ENCODE results near the gene IDI2. TPM values are rescaled to one million over a fixed set of nuclear protein-coding genes. Genes with fewer than 3 reads are reported as not detected.
"Not testable (repeated sequence)": the region's sequence is repeated elsewhere in the genome, so short reads cannot be mapped to it uniquely, and the experiment has no call there.

IDI2 gene
- total and polyA plus RNA-seq, 4 donors, result 0.11 to 0.12 TPM; not detected in 2

DNA sequence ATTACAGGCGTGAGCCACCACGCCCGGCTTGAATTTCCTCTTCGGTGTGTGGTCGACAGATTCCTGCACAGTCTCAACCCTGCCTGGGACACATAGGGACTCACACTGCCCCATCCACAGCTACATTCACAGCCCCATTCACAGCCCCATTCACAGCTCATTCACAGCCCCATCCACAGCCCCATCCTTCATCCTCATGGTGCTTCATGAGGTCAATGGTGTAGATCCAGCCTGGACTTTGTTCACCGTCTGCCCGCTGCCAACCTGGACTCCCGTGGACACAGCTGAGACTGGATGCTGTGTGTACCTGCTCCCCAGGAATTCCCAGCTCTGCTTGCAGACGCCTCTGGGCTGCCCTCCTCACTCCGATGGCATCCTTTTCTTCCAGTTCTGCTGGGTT is 5.2 kb downstream of the IDI2 start:
- H3K27me3 ChIP-seq (ENCODE audit: control insufficient read depth, insufficient read depth, low read length), result no peaks in the 10 kb centered on the region
- peaks cover 34% of the 10 kb centered on the region for H3K36me3 ChIP-seq (ENCODE audit: control insufficient read depth, insufficient read depth, low read length)
- DNase-seq (ENCODE audit: low read depth in 4 of 6, low spot score in 6 of 6), result no peak
- H3K9me3 ChIP-seq (ENCODE audit: control insufficient read depth, insufficient read depth, low read length), result no peaks in the 10 kb centered on the region
- H3K4me1 ChIP-seq (ENCODE audit: control insufficient read depth, insufficient read depth, low read length), result no peaks in the 10 kb centered on the region
- H3K4me3 ChIP-seq (ENCODE audit: low read depth, low read length), result no peak overlapping the region
- 86% methylated on average over 9 of the region's 10 CpGs for WGBS (ENCODE audit: insufficient coverage)
- no peak overlapping the region for H3K27ac ChIP-seq (ENCODE audit: low read depth, low read length)

DNA sequence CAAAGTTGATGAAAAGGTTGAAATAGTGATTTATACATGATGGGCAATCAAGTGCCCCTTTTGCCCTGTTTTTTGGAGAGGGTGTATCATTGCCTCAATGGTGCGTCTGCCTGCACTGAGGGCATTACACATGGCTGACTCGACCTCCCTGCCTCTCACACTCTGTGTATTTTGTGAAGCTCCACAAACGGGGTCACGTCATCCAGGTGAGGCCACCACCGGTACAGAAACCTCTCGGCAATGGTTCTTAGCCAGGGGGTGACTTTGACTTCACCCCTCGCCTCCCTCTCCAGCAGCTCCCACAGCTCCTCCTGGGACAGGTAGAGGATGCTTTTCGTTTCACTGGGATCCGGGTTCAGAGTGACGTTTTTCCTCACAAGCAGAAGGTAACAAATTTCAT is 6.3 kb downstream of the IDI2 start:
- 93% methylated on average over 3 of the region's 10 CpGs for WGBS (ENCODE audit: insufficient coverage)
- Histone ChIP-seq H3K27ac (ENCODE audit: low read depth, low read length) (no peak overlapping the region), H3K27me3 (ENCODE audit: control insufficient read depth, insufficient read depth, low read length) (no peaks in the 10 kb centered on the region), H3K9me3 (ENCODE audit: control insufficient read depth, insufficient read depth, low read length) (no peaks in the 10 kb centered on the region), H3K36me3 (ENCODE audit: control insufficient read depth, insufficient read depth, low read length) (peaks cover 44% of the 10 kb centered on the region), H3K4me3 (ENCODE audit: low read depth, low read length) (no peak overlapping the region), H3K4me1 (ENCODE audit: control insufficient read depth, insufficient read depth, low read length) (no peaks in the 10 kb centered on the region)
- DNase-seq (ENCODE audit: low read depth in 4 of 6, low spot score in 6 of 6), result no peak

DNA sequence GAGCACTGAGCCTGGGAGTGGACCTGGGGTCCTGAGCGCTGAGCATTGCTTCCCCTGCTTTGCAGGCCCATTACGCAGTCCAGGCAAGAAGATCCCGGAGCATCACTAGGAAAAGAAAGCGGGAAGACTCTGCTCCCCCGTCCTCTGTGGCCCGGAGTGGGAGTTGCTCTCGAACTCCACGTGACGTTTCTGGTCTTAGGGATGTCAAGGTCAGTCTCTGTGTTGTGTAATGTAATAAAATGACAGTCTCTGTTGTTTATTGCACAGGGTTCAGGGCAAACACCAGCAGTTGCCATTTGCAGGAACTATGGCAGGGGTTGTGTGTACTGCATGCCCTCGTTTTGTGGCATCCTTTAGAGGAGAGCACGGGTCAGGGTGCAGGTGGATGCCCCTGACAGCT is 10.0 kb downstream of the IDI2 start:
- Histone ChIP-seq H3K36me3 (ENCODE audit: control insufficient read depth, insufficient read depth, low read length) (peaks cover 71% of the 10 kb centered on the region), H3K27ac (ENCODE audit: low read depth, low read length) (no peak overlapping the region), H3K9me3 (ENCODE audit: control insufficient read depth, insufficient read depth, low read length) (no peaks in the 10 kb centered on the region), H3K4me1 (ENCODE audit: control insufficient read depth, insufficient read depth, low read length) (no peaks in the 10 kb centered on the region), H3K27me3 (ENCODE audit: control insufficient read depth, insufficient read depth, low read length) (no peaks in the 10 kb centered on the region), H3K4me3 (ENCODE audit: low read depth, low read length) (no peak overlapping the region)
- no peak for DNase-seq (ENCODE audit: low read depth in 4 of 6, low spot score in 6 of 6)
- WGBS (ENCODE audit: insufficient coverage), result 94% methylated on average over 11 of the region's 11 CpGs

DNA sequence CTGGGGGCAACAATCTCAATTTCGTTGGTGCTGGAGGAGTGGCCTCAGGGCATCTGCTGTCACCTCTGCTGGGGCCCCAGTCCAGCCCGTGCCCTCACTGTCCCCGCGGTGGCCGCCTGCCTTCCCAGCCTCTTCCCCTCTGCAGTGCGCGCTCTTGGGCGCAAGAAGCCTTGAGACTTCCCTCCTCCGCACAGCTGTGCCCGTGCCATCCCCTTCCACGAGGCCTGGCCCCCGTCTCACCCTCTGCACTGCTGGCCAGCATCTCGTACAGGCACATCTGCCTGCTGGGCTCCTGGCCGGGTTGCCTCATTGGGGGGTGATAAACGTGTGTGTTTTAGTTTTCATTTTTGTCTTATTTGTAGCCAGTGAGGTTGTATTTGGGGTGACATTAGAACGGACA is 14.0 kb downstream of the IDI2 start:
- H3K9me3 ChIP-seq (ENCODE audit: control insufficient read depth, insufficient read depth, low read length), result no peaks in the 10 kb centered on the region
- H3K36me3 ChIP-seq (ENCODE audit: control insufficient read depth, insufficient read depth, low read length), result peaks cover 83% of the 10 kb centered on the region
- no peak overlapping the region for H3K4me3 ChIP-seq (ENCODE audit: low read depth, low read length)

DNA sequence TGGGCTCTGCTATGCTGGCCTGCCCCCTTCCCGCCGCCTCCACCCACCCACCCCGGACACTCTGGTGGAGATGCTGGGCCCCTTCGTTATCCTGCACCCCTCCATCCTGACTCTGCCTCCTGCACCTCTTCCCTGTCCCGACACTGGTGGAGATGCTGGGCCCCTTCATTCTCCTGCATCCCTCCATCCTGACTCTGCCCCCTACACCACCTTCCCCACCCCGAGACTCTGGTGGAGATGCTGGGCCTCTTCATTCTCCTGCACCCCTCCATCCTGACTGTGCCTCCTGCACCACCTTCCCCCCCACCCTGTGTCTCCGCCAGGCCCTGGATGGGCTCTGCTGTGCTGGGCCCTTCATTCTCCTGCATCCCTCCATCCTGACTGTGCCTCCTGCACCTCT is 15.0 kb downstream of the IDI2 start:
- Histone ChIP-seq H3K36me3 (ENCODE audit: control insufficient read depth, insufficient read depth, low read length) (peaks cover 86% of the 10 kb centered on the region), H3K27me3 (ENCODE audit: control insufficient read depth, insufficient read depth, low read length) (no peaks in the 10 kb centered on the region), H3K27ac (ENCODE audit: low read depth, low read length) (no peak overlapping the region), H3K9me3 (ENCODE audit: control insufficient read depth, insufficient read depth, low read length) (no peaks in the 10 kb centered on the region), H3K4me3 (ENCODE audit: low read depth, low read length) (no peak overlapping the region), H3K4me1 (ENCODE audit: control insufficient read depth, insufficient read depth, low read length) (no peaks in the 10 kb centered on the region)
- WGBS (ENCODE audit: insufficient coverage), result 91% methylated on average over 3 of the region's 7 CpGs
- DNase-seq (ENCODE audit: low read depth in 4 of 6, low spot score in 6 of 6), result no peak

More for the DNA sequence above, 14.0 kb downstream of the IDI2 start:
- H3K4me1 ChIP-seq (ENCODE audit: control insufficient read depth, insufficient read depth, low read length), result no peaks in the 10 kb centered on the region
- no peaks in the 10 kb centered on the region for H3K27me3 ChIP-seq (ENCODE audit: control insufficient read depth, insufficient read depth, low read length)
- H3K27ac ChIP-seq (ENCODE audit: low read depth, low read length), result no peak overlapping the region
- DNase-seq (ENCODE audit: low read depth in 4 of 6, low spot score in 6 of 6), result no peak
- 94% methylated on average over 13 of the region's 16 CpGs for WGBS (ENCODE audit: insufficient coverage)

DNA sequence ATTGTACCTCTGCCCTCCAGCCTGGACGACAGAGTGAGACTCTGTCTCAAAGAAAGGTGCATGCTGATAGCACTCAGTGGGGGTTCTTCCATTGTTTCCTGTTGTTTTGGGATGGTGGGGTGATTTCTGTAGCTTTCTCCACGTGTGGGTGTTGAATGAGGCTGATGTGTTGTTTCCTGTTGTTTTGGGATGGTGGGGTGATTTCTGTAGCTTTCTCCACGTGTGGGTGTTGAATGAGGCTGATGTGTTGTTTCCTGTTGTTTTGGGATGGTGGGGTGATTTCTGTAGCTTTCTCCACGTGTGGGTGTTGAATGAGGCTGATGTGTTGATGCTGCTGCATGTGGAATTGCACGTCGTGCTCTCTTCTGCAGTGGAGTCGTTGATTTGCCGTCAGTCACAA is 15.7 kb downstream of the IDI2 start:
- H3K27me3 ChIP-seq (ENCODE audit: control insufficient read depth, insufficient read depth, low read length); H3K4me1 ChIP-seq (ENCODE audit: control insufficient read depth, insufficient read depth, low read length); DNase-seq (ENCODE audit: low read depth in 4 of 6, low spot score in 6 of 6); H3K4me3 ChIP-seq (ENCODE audit: low read depth, low read length); H3K27ac ChIP-seq (ENCODE audit: low read depth, low read length); H3K9me3 ChIP-seq (ENCODE audit: control insufficient read depth, insufficient read depth, low read length): not testable (repeated sequence)
- H3K36me3 ChIP-seq (ENCODE audit: control insufficient read depth, insufficient read depth, low read length), result peaks cover 84% of the 10 kb centered on the region
- WGBS (ENCODE audit: insufficient coverage), result 91% methylated on average over 5 of the region's 8 CpGs

DNA sequence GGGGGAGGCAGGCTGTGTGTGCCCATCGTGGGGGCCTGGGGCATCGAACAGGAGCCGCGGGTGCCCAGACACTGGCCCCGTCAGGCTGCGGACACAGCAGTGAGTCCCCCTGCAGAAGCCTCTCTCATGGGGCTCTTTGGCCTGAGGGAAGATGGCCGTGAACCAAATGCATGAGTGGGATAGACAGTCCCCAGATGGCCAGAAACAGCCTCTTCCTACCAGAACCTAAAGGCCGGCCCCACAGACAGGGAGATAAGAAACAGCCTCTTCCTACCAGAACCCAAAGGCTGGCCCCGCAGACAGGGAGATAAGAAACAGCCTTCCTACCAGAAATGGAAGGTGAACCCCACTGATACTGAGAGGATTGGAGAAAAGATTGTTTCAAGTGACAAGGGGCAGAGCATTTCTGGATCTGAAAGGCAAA is 16.6 kb downstream of the IDI2 start:
- Histone ChIP-seq H3K4me1 (ENCODE audit: control insufficient read depth, insufficient read depth, low read length) (no peaks in the 10 kb centered on the region), H3K27me3 (ENCODE audit: control insufficient read depth, insufficient read depth, low read length) (no peaks in the 10 kb centered on the region), H3K9me3 (ENCODE audit: control insufficient read depth, insufficient read depth, low read length) (no peaks in the 10 kb centered on the region), H3K4me3 (ENCODE audit: low read depth, low read length) (no peak overlapping the region), H3K36me3 (ENCODE audit: control insufficient read depth, insufficient read depth, low read length) (peaks cover 85% of the 10 kb centered on the region), H3K27ac (ENCODE audit: low read depth, low read length) (no peak overlapping the region)
- no peak for DNase-seq (ENCODE audit: low read depth in 4 of 6, low spot score in 6 of 6)
- 98% methylated on average over 6 of the region's 9 CpGs for WGBS (ENCODE audit: insufficient coverage)

DNA sequence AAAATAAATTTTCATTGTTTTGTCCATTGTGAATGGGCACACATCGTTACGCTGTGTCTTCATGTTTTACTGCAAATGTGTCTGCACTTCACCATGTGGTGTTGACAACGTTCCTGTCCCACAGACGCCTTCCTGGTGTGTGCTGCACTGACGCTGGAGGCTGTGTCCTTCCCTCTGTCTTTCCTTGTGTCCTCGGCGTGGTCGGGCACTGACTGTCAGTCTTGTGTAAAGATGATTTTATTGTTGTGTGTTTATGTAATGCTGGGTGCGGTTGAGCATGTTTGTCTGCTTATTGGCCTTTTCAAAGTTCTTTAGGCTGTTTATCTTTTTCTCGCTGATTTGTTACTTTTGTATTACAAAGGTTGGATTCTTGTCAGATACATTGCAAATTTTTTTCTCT is 18.1 kb downstream of the IDI2 start:
- 100% methylated on average over 4 of the region's 10 CpGs for WGBS (ENCODE audit: insufficient coverage)
- Histone ChIP-seq H3K4me1 (ENCODE audit: control insufficient read depth, insufficient read depth, low read length) (no peaks in the 10 kb centered on the region), H3K4me3 (ENCODE audit: low read depth, low read length) (no peak overlapping the region), H3K36me3 (ENCODE audit: control insufficient read depth, insufficient read depth, low read length) (peaks cover 88% of the 10 kb centered on the region), H3K27me3 (ENCODE audit: control insufficient read depth, insufficient read depth, low read length) (no peaks in the 10 kb centered on the region), H3K27ac (ENCODE audit: low read depth, low read length) (no peak overlapping the region), H3K9me3 (ENCODE audit: control insufficient read depth, insufficient read depth, low read length) (peaks cover 5% of the 10 kb centered on the region)
- no peak for DNase-seq (ENCODE audit: low read depth in 4 of 6, low spot score in 6 of 6)

DNA sequence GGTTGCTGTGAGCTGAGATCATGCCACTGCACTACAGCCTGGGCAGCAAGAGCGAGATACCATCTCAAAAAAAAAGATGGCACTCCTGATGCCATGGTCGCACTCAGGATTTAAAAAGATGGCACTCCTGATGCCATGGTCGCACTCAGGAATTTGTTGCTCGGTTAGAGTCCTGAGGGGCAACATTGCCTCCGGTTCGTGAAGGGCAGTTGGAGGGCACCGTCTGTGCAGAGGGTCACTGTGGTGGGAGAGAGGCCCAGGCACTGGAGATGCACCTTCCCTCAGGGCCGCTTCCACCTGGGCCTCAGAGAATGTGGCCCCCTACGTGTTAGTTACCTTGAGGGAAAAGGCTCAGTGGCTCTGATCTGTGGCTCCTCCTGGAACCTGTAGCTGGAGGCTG is 19.1 kb downstream of the IDI2 start:
- Histone ChIP-seq H3K27me3 (ENCODE audit: control insufficient read depth, insufficient read depth, low read length) (no peaks in the 10 kb centered on the region), H3K4me3 (ENCODE audit: low read depth, low read length) (no peak overlapping the region), H3K9me3 (ENCODE audit: control insufficient read depth, insufficient read depth, low read length) (peaks cover 11% of the 10 kb centered on the region), H3K27ac (ENCODE audit: low read depth, low read length) (no peak overlapping the region), H3K4me1 (ENCODE audit: control insufficient read depth, insufficient read depth, low read length) (no peaks in the 10 kb centered on the region), H3K36me3 (ENCODE audit: control insufficient read depth, insufficient read depth, low read length) (peaks cover 88% of the 10 kb centered on the region)
- WGBS (ENCODE audit: insufficient coverage), result 93% methylated on average over 9 of the region's 9 CpGs
- DNase-seq (ENCODE audit: low read depth in 4 of 6, low spot score in 6 of 6), result no peak

DNA sequence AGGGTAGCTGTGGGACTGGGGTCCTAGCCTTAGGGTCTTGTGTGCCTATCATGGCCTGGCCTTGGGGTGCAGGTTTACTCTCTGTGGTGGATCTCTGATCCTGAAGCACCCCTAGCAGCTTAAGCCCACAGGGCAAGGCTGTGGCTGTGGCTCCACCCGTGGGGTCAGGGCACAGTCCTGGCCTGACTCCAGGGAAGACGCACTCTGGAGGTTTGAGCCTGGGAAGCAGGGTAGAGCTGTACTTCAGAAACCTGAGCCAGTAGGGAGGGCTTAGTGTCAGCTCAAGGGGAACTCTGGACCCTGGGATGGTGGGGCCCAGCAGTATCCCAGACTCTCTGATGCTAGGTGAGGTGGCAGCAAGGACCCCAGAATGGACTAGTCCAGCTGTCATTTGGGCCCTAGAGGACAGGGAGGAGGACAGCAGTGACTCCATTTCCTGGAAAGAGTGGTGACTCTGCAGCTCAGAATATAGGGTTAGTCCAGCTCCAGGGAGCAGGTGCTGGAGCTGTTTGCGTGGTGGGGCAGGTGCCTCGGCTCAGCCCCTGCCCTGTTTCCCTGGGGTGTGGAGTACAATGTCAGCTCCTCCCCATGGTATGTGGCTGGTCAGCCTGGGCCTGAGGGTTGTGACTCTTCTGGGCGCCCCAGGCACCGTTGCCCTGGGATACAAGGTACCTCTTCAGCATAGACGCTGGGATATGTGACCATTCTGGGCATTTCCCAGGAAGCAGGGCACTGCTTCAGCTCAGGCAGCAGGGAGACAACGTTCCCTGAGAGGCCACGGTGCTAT is 21.6 kb downstream of the IDI2 start:
- Histone ChIP-seq H3K27me3 (ENCODE audit: control insufficient read depth, insufficient read depth, low read length) (no peaks in the 10 kb centered on the region), H3K36me3 (ENCODE audit: control insufficient read depth, insufficient read depth, low read length) (peaks cover 81% of the 10 kb centered on the region), H3K9me3 (ENCODE audit: control insufficient read depth, insufficient read depth, low read length) (peaks cover 11% of the 10 kb centered on the region), H3K4me1 (ENCODE audit: control insufficient read depth, insufficient read depth, low read length) (no peaks in the 10 kb centered on the region), H3K27ac (ENCODE audit: low read depth, low read length) (no peak overlapping the region), H3K4me3 (ENCODE audit: low read depth, low read length) (no peak overlapping the region)
- WGBS (ENCODE audit: insufficient coverage), result over 99% methylated on average over 8 of the region's 9 CpGs
- DNase-seq (ENCODE audit: low read depth in 4 of 6, low spot score in 6 of 6), result no peak
